A549 (cell line): ENCODE results near the gene SYTL1. TPM values are rescaled to one million over a fixed set of nuclear protein-coding genes. Genes with fewer than 3 reads are reported as not detected.

Experiments
- ATAC-seq, 2 experiments: fragments of 200-7000 bp in 1 of 2; fragments of >200 bp in 1 of 2; cut with Nextera tagmentation in 1 of 2; cut with Tn5 transposase in 1 of 2; 3 replicates each; pipeline versions ENCODE4 v1.8.0 to v1.9.1; 2018 to 2020; ENCODE audit warnings: mild to moderate bottlenecking in 1 of 2, moderate library complexity in 1 of 2
- CTCF ChIA-PET: fragments of 300-600 bp; sonication (Branson Sonifier 250); formaldehyde crosslinking; extraction: SDS; loops from one replicate; lab custom pipeline; 2021; ENCODE audit warnings: antibody characterized with exemption, inconsistent platforms; lab: Yijun Ruan, JAX
- POLR2A ChIA-PET: fragments of 350-600 bp; formaldehyde crosslinking; extraction: SDS; loops from one replicate; lab custom pipeline; 2021; ENCODE audit warnings: antibody characterized with exemption, inconsistent platforms; lab: Yijun Ruan, JAX
- DNase-seq, 2 experiments: peaks; one replicate each; pipeline versions ENCODE4 v3.0.0 to v3.0.0-alpha.2; 2011 to 2016; ENCODE audit warnings: low read depth in 1 of 2, low spot score in 1 of 2
- FAIRE-seq: peaks from 2 replicates; lab custom pipeline; 2011; peaks lifted over from hg19 to GRCh38; lab: Jason Lieb, UNC
- H3K27ac ChIP-seq, 2 experiments: fragments of >200 bp; sonication (Bioruptor Twin); formaldehyde crosslinking; 3 replicates each; pipeline ENCODE4 v1.5.1; 2016 to 2017
- H3K4me1 ChIP-seq: fragments of >200 bp; sonication (Bioruptor Twin); formaldehyde crosslinking; 3 replicates; pipeline ENCODE4 v1.6.1; 2016
- H3K4me2 ChIP-seq: fragments of >200 bp; sonication (Bioruptor Twin); formaldehyde crosslinking; 3 replicates; pipeline ENCODE4 v1.6.1; 2016
- H3K4me3 ChIP-seq: fragments of >200 bp; sonication (Bioruptor Twin); formaldehyde crosslinking; 3 replicates; pipeline ENCODE4 v1.5.1; 2016
- H3K9me3 ChIP-seq: fragments of >200 bp; sonication (Bioruptor Twin); formaldehyde crosslinking; 3 replicates; pipeline ENCODE4 v1.6.1; 2016
- BHLHE40 ChIP-seq: IDR thresholded peaks from 2 replicates; pipeline ENCODE4 v1.6.1; 2012; ENCODE audit warnings: low read depth, low read length, inconsistent platforms
- CBX2 ChIP-seq: fragments of 200-600 bp; sonication (generic); IDR thresholded peaks from 2 replicates; pipeline ENCODE4 v1.6.1; 2016; ENCODE audit warnings: low read depth, mild to moderate bottlenecking, borderline replicate concordance
- CHD2 ChIP-seq: fragments of 150-350 bp; IDR thresholded peaks from 2 replicates; pipeline ENCODE4 v1.6.1; 2014; ENCODE audit warnings: low read length; ENCODE audit not compliant: partially characterized antibody
- CHD4 ChIP-seq: fragments of 200-600 bp; sonication (generic); IDR thresholded peaks from 2 replicates; pipeline ENCODE4 v1.6.1; 2016; ENCODE audit warnings: antibody characterized with exemption, mild to moderate bottlenecking, borderline replicate concordance
- EHMT2 ChIP-seq: fragments of 200-600 bp; sonication (generic); IDR thresholded peaks from 2 replicates; pipeline ENCODE4 v1.6.1; 2016; ENCODE audit warnings: antibody characterized with exemption, low read depth, mild to moderate bottlenecking, moderate library complexity
- EP300 ChIP-seq, 2 experiments: fragments of >200 bp; sonication (Bioruptor Twin); formaldehyde crosslinking; IDR thresholded peaks; 2 replicates in 1 of 2; 3 replicates in 1 of 2; pipeline ENCODE4 v1.6.1; 2016 to 2017
- ESRRA ChIP-seq: fragments of 150-350 bp; IDR thresholded peaks from 2 replicates; pipeline ENCODE4 v1.6.1; 2014; ENCODE audit warnings: mild to moderate bottlenecking, low read length, borderline replicate concordance
- FOSL2 ChIP-seq, 2 experiments: fragments of 450-650 bp in 1 of 2; fragments of >200 bp in 1 of 2; sonication (Bioruptor Twin) in 1 of 2; formaldehyde crosslinking; IDR thresholded peaks; 2 replicates each; pipeline versions ENCODE4 v1.5.0 to v1.6.1; 2016 to 2020; ENCODE audit warnings: mild to moderate bottlenecking in 1 of 2, moderate library complexity in 1 of 2
- HOXA7 ChIP-seq: fragments of 250-450 bp; sonication (Bioruptor Pico); IDR thresholded peaks from 2 replicates; pipeline ENCODE4 v1.5.0; 2020; ENCODE audit warnings: mild to moderate bottlenecking, moderate library complexity
- MAZ ChIP-seq: fragments of 150-350 bp; IDR thresholded peaks from 2 replicates; pipeline ENCODE4 v1.6.1; 2014; ENCODE audit warnings: antibody characterized with exemption, low read depth, low read length, borderline replicate concordance
- RAD21 ChIP-seq, 2 experiments: fragments of >200 bp in 1 of 2; sonication (Bioruptor Twin) in 1 of 2; formaldehyde crosslinking in 1 of 2; IDR thresholded peaks in 1 of 2; conservative IDR thresholded peaks in 1 of 2; 2 replicates in 1 of 2; 3 replicates in 1 of 2; pipeline ENCODE4 v1.6.1; 2012 to 2018; ENCODE audit warnings: inconsistent platforms in 1 of 2
- RFX5 ChIP-seq: fragments of 450-650 bp; IDR thresholded peaks from 2 replicates; pipeline ENCODE4 v1.7.1; 2014; ENCODE audit warnings: antibody characterized with exemption, mild to moderate bottlenecking, moderate library complexity
- SMC3 ChIP-seq: fragments of >200 bp; sonication (Bioruptor Twin); formaldehyde crosslinking; IDR thresholded peaks from 3 replicates; pipeline ENCODE4 v1.6.1; 2018; ENCODE audit warnings: inconsistent platforms
- SREBF2 ChIP-seq: fragments of 450-650 bp; IDR thresholded peaks from 2 replicates; pipeline ENCODE4 v1.6.1; 2014; ENCODE audit warnings: mild to moderate bottlenecking, moderate library complexity
- TP53 ChIP-seq: fragments of 250-450 bp; sonication (Bioruptor Pico); IDR thresholded peaks from 2 replicates; pipeline ENCODE4 v1.5.0; 2021; ENCODE audit warnings: mild to moderate bottlenecking, moderate library complexity
- WGBS: methylation state at CpG from one replicate; pipeline ENCODE4 v1.1.6; 2017; ENCODE audit errors: missing lambda C conversion rate; 5-methylcytosine and 5-hydroxymethylcytosine counted together
- polyA plus RNA-seq, 4 experiments: library from polyadenylated mRNA; depleted of rRNA in 3 of 4; stranded (reverse); fragments of >200 nt; fragmentation: RNase III in 1 of 4; extraction: RNeasy Plus Mini Kit Qiagen cat#74134 plus additional on column Dnase treatment in 1 of 4; gene quantifications; 2 replicates in 3 of 4; 3 replicates in 1 of 4; pipeline ENCODE4 v1.2.3, GENCODE V29; 2011 to 2017
- TF ChIP-seq, protein P1 (sequence below): IDR thresholded peaks from 2 replicates; pipeline ENCODE4 v1.6.1; 2012
- TF ChIP-seq, protein P2 (sequence below): fragments of 450-650 bp; IDR thresholded peaks from 2 replicates; pipeline ENCODE4 v1.6.1; 2014; ENCODE audit warnings: antibody characterized with exemption
- TF ChIP-seq, protein P3 (sequence below): fragments of 150-350 bp; IDR thresholded peaks from 2 replicates; pipeline ENCODE4 v1.6.1; 2014; ENCODE audit warnings: low read depth, mild to moderate bottlenecking, low read length
- TF ChIP-seq, protein P4 (sequence below): IDR thresholded peaks from 2 replicates; pipeline ENCODE4 v1.6.1; 2012
- TF ChIP-seq, protein P5 (sequence below): fragments of >200 bp; sonication (Bioruptor Twin); formaldehyde crosslinking; IDR thresholded peaks from 3 replicates; pipeline ENCODE4 v1.5.1; 2016

SYTL1 gene
- polyA plus RNA-seq, 2 of the 4 experiments (the other 2 are of a cell fraction), result 0.76 to 0.80 TPM

DNA sequence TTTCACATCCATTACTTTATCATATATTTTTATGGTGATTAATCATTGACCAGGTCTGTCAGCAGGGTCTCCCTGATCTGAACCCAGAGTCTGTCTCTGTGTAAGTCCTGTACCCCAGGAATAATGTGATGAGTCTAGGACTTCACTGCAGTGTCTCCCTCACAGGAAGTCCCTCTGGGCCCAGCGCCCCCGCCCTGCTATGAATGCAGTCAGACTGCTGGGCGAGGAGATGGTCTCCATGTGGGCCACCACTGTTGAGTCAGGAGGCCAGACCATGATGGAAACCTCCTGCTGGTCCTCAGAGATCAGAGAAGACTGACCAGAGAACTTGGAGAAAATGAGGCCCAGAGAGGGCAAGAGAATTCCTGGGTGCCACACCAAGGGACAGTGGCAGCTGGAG lies 10.4 kb upstream of the SYTL1 start (continued):
- TF ChIP-seq RFX5 (no peak), BHLHE40 (no peak), CBX2 (no peak), EHMT2 (no peak), MAZ (no peak)

DNA sequence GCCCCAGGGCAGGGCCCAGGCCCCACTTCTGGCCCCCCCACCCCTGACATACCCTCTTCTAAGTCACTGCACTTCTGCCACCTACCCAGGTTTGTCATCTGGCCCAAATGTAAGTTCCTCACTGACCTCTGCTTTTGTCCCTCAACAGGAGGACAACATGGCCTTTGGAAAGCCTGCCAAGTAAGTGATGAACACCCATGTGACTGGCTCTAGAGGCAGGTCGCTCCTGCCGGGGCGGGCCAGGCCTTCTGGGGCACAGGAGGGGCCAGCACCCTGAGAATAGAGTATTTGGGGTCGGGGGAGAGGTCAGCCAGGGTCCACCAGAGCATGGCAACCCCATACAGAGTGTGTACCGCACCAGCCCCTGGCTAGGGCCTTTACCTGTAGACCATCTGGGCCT lies 9.9 kb upstream of the SYTL1 start:
- FAIRE-seq, result no peak
- POLR2A ChIA-PET, result no interaction called here

DNA sequence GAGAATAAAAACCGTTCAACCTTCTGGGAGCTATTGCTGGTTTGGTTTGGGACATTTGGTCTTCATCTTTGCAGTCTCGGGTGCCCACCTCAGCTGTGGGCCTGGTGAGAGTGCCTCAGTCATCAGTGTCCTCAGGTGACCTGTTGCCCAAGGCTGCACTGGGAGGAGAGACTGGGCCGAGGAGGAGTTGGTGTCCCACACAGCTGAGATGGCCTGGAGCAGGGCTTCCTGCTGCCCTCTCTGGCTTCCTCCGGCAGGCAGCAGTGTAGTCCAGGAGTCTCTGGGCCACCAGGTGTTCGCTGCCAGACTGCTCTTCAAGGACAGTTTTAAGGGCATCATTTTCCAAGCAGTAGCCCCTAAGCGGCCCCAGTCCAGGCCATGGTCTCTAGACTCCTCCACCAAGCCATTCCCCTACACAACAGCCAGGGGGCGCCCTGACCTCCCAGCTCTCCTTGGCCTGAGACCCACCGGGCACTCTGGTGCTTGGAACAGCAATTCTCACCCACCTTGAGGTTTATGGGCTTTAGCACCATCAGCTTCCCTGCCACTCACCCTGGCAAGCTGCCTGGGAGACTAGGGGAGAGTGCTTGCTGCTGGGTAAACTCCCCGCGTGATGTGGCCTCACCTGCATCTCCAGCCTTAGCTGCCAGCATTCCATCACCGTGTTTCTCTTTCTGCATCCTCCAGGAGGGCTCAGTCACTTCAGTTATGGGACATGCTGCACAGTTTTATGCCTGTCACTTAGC lies 9.1 kb upstream of the SYTL1 start:
- H3K4me2 ChIP-seq, result no peak overlapping the region
- 72% methylated on average over 10 of the region's 11 CpGs for WGBS

More for the DNA sequence above, 9.9 kb upstream of the SYTL1 start:
- H3K4me2 ChIP-seq, result no peak overlapping the region
- no peaks in the 10 kb centered on the region for H3K9me3 ChIP-seq
- no peak overlapping the region for H3K27ac ChIP-seq
- DNase-seq (no peak), ATAC-seq (no peak)
- CTCF ChIA-PET, result interaction anchor here (0.8 to 11.8 kb wide), 24 partner anchors 9 to 331 kb away, joined by 3 to 134 read pairs (median 6); partner anchors contain the start of genes AHDC1, MAP3K6, SYTL1 and TMEM222
- WGBS, result 92% methylated on average over 4 of the region's 5 CpGs
- no peaks in the 10 kb centered on the region for H3K4me1 ChIP-seq
- no peak for TF ChIP-seq FOSL2 (IDR thresholded peaks at IDR 0.05)
- TF ChIP-seq FOSL2 (CRISPR knock-in tag; IDR thresholded peaks at IDR 0.05), result no peak
- TF ChIP-seq, protein P1, sequence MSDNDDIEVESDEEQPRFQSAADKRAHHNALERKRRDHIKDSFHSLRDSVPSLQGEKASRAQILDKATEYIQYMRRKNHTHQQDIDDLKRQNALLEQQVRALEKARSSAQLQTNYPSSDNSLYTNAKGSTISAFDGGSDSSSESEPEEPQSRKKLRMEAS, result no peak
- no peak for TF ChIP-seq ESRRA
- TF ChIP-seq, protein P2, sequence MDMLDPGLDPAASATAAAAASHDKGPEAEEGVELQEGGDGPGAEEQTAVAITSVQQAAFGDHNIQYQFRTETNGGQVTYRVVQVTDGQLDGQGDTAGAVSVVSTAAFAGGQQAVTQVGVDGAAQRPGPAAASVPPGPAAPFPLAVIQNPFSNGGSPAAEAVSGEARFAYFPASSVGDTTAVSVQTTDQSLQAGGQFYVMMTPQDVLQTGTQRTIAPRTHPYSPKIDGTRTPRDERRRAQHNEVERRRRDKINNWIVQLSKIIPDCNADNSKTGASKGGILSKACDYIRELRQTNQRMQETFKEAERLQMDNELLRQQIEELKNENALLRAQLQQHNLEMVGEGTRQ, result no peak
- TF ChIP-seq BHLHE40, result no peak
- H3K4me3 ChIP-seq, result no peak overlapping the region

More for the DNA sequence above, 9.1 kb upstream of the SYTL1 start:
- POLR2A ChIA-PET, result interaction anchor here (0.9 kb wide), 1 partner anchor 17 kb away, joined by 3 read pairs; no protein-coding TSS in a partner anchor
- TF ChIP-seq SMC3 (peak; percentile 30; the same call in 2 of the 3 replicates), RAD21 (conservative IDR thresholded peaks at IDR 0.05 in 1 of 2, IDR thresholded peaks at IDR 0.05 in 1 of 2) (peak; percentile 24 to 31; a peak in 4 of 5 replicates), EP300 (IDR thresholded peaks at IDR 0.05) (no peak), CHD2 (no peak), SREBF2 (no peak), CHD4 (no peak), TP53 (CRISPR knock-in tag) (no peak), HOXA7 (CRISPR knock-in tag) (no peak)
- TF ChIP-seq, protein P3, sequence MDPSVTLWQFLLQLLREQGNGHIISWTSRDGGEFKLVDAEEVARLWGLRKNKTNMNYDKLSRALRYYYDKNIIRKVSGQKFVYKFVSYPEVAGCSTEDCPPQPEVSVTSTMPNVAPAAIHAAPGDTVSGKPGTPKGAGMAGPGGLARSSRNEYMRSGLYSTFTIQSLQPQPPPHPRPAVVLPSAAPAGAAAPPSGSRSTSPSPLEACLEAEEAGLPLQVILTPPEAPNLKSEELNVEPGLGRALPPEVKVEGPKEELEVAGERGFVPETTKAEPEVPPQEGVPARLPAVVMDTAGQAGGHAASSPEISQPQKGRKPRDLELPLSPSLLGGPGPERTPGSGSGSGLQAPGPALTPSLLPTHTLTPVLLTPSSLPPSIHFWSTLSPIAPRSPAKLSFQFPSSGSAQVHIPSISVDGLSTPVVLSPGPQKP, result no peak
- TF ChIP-seq, protein P4, sequence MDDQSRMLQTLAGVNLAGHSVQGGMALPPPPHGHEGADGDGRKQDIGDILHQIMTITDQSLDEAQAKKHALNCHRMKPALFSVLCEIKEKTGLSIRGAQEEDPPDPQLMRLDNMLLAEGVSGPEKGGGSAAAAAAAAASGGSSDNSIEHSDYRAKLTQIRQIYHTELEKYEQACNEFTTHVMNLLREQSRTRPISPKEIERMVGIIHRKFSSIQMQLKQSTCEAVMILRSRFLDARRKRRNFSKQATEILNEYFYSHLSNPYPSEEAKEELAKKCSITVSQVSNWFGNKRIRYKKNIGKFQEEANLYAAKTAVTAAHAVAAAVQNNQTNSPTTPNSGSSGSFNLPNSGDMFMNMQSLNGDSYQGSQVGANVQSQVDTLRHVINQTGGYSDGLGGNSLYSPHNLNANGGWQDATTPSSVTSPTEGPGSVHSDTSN, result no peak
- TF ChIP-seq, protein P5, sequence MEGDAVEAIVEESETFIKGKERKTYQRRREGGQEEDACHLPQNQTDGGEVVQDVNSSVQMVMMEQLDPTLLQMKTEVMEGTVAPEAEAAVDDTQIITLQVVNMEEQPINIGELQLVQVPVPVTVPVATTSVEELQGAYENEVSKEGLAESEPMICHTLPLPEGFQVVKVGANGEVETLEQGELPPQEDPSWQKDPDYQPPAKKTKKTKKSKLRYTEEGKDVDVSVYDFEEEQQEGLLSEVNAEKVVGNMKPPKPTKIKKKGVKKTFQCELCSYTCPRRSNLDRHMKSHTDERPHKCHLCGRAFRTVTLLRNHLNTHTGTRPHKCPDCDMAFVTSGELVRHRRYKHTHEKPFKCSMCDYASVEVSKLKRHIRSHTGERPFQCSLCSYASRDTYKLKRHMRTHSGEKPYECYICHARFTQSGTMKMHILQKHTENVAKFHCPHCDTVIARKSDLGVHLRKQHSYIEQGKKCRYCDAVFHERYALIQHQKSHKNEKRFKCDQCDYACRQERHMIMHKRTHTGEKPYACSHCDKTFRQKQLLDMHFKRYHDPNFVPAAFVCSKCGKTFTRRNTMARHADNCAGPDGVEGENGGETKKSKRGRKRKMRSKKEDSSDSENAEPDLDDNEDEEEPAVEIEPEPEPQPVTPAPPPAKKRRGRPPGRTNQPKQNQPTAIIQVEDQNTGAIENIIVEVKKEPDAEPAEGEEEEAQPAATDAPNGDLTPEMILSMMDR, result peak; percentile 50
- no peak overlapping the region for H3K27ac ChIP-seq
- no peaks in the 10 kb centered on the region for H3K4me1 ChIP-seq
- no peak overlapping the region for H3K4me3 ChIP-seq
- ATAC-seq (peak; percentile 66 to 91; a peak in 5 of 6 replicates), DNase-seq (peak in 1 of 2 experiments; percentile 69), FAIRE-seq (no peak)
- CTCF ChIA-PET, result interaction anchor here (0.7 to 11.8 kb wide), 28 partner anchors 10 to 330 kb away, joined by 3 to 134 read pairs (median 6); partner anchors contain the start of genes AHDC1, MAP3K6, SYTL1 and TMEM222
- no peaks in the 10 kb centered on the region for H3K9me3 ChIP-seq
